Esophagus squamous epithelium (tissue), 4 donors: ENCODE data around the gene OOEP.

ENCODE experiments used
- CTCF ChIP-seq, 6 experiments: fragments of 450-650 bp in 4 of 6; fragments of 200-600 bp in 2 of 6; sonication (generic) in 2 of 6; IDR thresholded peaks; one replicate each; pipeline ENCODE4 v1.5.1; 2016 to 2019; ENCODE audit warnings: antibody characterized with exemption in 6 of 6, mild to moderate bottlenecking in 4 of 6, moderate library complexity in 4 of 6
- POLR2A ChIP-seq, 4 donors: fragments of 450-650 bp; IDR thresholded peaks; one replicate each; pipeline ENCODE4 v1.6.1; 2017; ENCODE audit warnings: antibody characterized with exemption in 4 of 4, mild to moderate bottlenecking in 4 of 4, moderate library complexity in 3 of 4

- TF ChIP-seq CTCF (IDR thresholded peaks at IDR 0.05), result no peak
- no peak for TF ChIP-seq POLR2A (IDR thresholded peaks at IDR 0.05)
Measured at GRCh38 chr6:73377225-73377624, 7.5 kb upstream of the OOEP start.
